ENCODE measurements around the gene TCEAL4. TPM values are rescaled to one million over a fixed set of nuclear protein-coding genes. Genes with fewer than 3 reads are reported as not detected.

TCEAL4 gene
- total and polyA plus RNA-seq, 2 experiments from 2014 or later = 25.4 to 148 TPM

- no peak for ATAC-seq
- Histone ChIP-seq H3K27me3 (ENCODE audit: insufficient read depth) (no peaks in the 10 kb centered on the region), H3K4me2 (no peak overlapping the region), H3K4me3 (no peak overlapping the region), H4K20me1 (replicated peaks; ENCODE audit: insufficient read depth) (no peaks in the 10 kb centered on the region), H3K27ac (ENCODE audit: low read depth) (no peak overlapping the region), H3F3A (replicated peaks; ENCODE audit: low read depth) (no peaks in the 10 kb centered on the region), H3K9me2 (ENCODE audit: insufficient read depth) (no peaks in the 10 kb centered on the region), H2AFZ (no peak overlapping the region), H3K4me1 (ENCODE audit: insufficient read depth) (no peaks in the 10 kb centered on the region), H3K36me3 (ENCODE audit: insufficient read depth) (no peaks in the 10 kb centered on the region), H3K79me2 (replicated peaks; ENCODE audit: insufficient read depth) (no peaks in the 10 kb centered on the region)
- TF ChIP-seq ZNF331 (CRISPR knock-in tag; IDR thresholded peaks at IDR 0.05; ENCODE audit: low read depth) (no peak), CREB1 (CRISPR knock-in tag; IDR thresholded peaks at IDR 0.05; ENCODE audit: low read depth) (no peak), EZH2phosphoT487 (IDR thresholded peaks at IDR 0.05; ENCODE audit: unreplicated experiment) (no peak), REST (IDR thresholded peaks at IDR 0.05; ENCODE audit: unreplicated experiment) (no peak), NANOG (IDR thresholded peaks at IDR 0.05; ENCODE audit: borderline replicate concordance) (no peak), ZNF462 (CRISPR knock-in tag; IDR thresholded peaks at IDR 0.05) (no peak), CTCF (conservative IDR thresholded peaks at IDR 0.05; ENCODE audit: low read depth in 2 of 2) (no peak), ZNF114 (CRISPR knock-in tag; IDR thresholded peaks at IDR 0.05) (no peak), JUNB (IDR thresholded peaks at IDR 0.05; ENCODE audit: unreplicated experiment) (no peak), STAT1 (IDR thresholded peaks at IDR 0.05; ENCODE audit: unreplicated experiment) (no peak), ETS1 (IDR thresholded peaks at IDR 0.05) (no peak), EZH2 (IDR thresholded peaks at IDR 0.05; ENCODE audit: low read depth, unreplicated experiment) (no peak), POLR2AphosphoS5 (IDR thresholded peaks at IDR 0.05; ENCODE audit: low read depth) (no peak)
- no peak overlapping the region for H3K4me3 Mint-ChIP-seq
- H3K27me3 Mint-ChIP-seq (ENCODE audit: insufficient read depth, low read depth, poor library complexity) = peaks cover 6% of the 10 kb centered on the region
- DNase-seq (ENCODE audit: low spot score) = no peak
- no peaks in the 10 kb centered on the region for H3K36me3 Mint-ChIP-seq (ENCODE audit: low read depth)
- peaks cover 6% of the 10 kb centered on the region; the same call in 2 of the 3 replicates for H3K4me1 Mint-ChIP-seq
- H3K27ac Mint-ChIP-seq = no peak overlapping the region
- no peaks in the 10 kb centered on the region for H3K9me3 Mint-ChIP-seq
Measured at GRCh38 chrX:103536071-103536470, 49.2 kb upstream of the TCEAL4 start.

All from GM23338 (cell line).